ENCODE measurements around the gene S100A1.

Gene S100A1

DNA sequence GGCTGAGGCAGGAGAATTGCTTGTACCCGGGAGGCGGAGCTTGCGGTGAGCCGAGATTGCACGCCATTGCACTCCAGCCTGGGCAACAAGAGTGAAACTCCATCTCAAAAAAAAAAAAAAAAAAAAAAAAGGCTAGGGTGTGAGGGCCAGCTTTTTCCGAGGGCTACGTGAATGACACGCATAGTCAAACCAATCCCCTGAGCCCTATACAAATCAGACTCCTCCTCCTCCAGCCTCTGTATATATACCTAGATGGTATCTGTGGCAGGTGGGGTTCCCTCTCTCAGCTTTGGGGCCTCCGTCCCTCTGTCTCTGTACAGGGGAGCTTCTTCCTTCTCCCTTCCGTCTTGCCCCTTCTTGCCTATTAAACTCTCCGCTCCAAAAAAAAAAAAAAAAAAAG is 22.0 kb upstream of the S100A1 start:
- H2BK120ac ChIP-seq (ENCODE audit: low read depth, low read length), result no peak overlapping the region
- no peak overlapping the region for H4K91ac ChIP-seq (ENCODE audit: low read length)
- no peaks in the 10 kb centered on the region for H3K9me3 ChIP-seq (ENCODE audit: control insufficient read depth, low read length)
- no peaks in the 10 kb centered on the region for H3K27me3 ChIP-seq (ENCODE audit: control insufficient read depth in 1 of 2, insufficient read depth in 1 of 2, low read length in 2 of 2)
- no peak overlapping the region for H2AFZ ChIP-seq (ENCODE audit: low read depth, low read length)
- peaks cover 18% of the 10 kb centered on the region for H3K79me1 ChIP-seq (replicated peaks; ENCODE audit: low read length, poor library complexity, severe bottlenecking)
- no peak overlapping the region for H3K9ac ChIP-seq (ENCODE audit: low read length)
- H3K23ac ChIP-seq (ENCODE audit: low read length in 2 of 2), result no peak overlapping the region
- WGBS, result 100% methylated on average over 3 of the region's 11 CpGs
- H3K4me1 ChIP-seq (ENCODE audit: control insufficient read depth, insufficient read depth, low read depth, low read length), result peaks cover 42% of the 10 kb centered on the region
- H3K4me3 ChIP-seq (ENCODE audit: insufficient read depth in 1 of 2, low read depth in 1 of 2, low read length in 2 of 2), result no peak overlapping the region
- H3K18ac ChIP-seq (ENCODE audit: low read depth in 1 of 2, low read length in 2 of 2), result no peak overlapping the region
- peaks cover 41 to 66% of the 10 kb centered on the region in 2 experiments for H3K36me3 ChIP-seq (ENCODE audit: control insufficient read depth in 1 of 2, insufficient read depth in 2 of 2, low read depth in 1 of 2, low read length in 2 of 2)
- no peak overlapping the region for H2BK5ac ChIP-seq (ENCODE audit: low read depth, low read length, poor library complexity, severe bottlenecking)
- H3K14ac ChIP-seq (ENCODE audit: low read length in 2 of 2), result no peak overlapping the region
- H2BK12ac ChIP-seq (ENCODE audit: low read length in 2 of 2), result no peak overlapping the region
- H4K8ac ChIP-seq (ENCODE audit: low read length), result no peak overlapping the region
- no peak overlapping the region for H3K27ac ChIP-seq (ENCODE audit: low read length, poor library complexity, severe bottlenecking)
- no peak overlapping the region for H2AK5ac ChIP-seq (ENCODE audit: low read length, severe bottlenecking)
- H3K4ac ChIP-seq (ENCODE audit: low read depth in 1 of 2, low read length in 2 of 2), result no peak overlapping the region
- H2BK15ac ChIP-seq (ENCODE audit: low read depth, poor library complexity, severe bottlenecking), result no peak overlapping the region
- DNase-seq, result no peak
- H3K4me2 ChIP-seq (ENCODE audit: low read length, poor library complexity, severe bottlenecking), result no peak overlapping the region

DNA sequence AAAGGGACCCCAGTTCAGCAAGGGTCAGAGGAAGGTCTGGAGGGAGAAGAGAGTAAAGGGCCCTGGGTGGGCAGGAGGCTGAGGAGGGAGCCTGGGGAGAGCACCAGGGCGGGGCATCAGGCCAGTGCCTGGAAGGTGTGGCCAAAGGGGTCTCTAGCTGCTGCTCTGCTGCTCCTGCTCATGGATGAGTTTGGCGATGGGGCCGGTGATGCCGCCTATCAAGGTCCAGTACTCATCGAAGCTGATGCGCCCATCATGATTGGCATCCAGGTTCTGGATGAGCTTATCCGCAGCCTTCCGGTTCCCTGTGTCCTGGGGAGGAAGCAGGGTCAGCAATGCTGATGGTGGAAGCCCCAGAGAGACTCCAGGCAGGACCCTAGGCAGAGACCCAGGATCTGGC is 20.9 kb upstream of the S100A1 start:
- Histone ChIP-seq H3K4me3 (ENCODE audit: insufficient read depth in 1 of 2, low read depth in 1 of 2, low read length in 2 of 2) (peak overlapping the region in 1 of 2 experiments; percentile 78), H3K9me3 (ENCODE audit: control insufficient read depth, low read length) (no peaks in the 10 kb centered on the region), H3K4me2 (ENCODE audit: low read length, poor library complexity, severe bottlenecking) (peak overlapping the region; percentile 69), H3K18ac (ENCODE audit: low read depth in 1 of 2, low read length in 2 of 2) (no peak overlapping the region), H2AFZ (ENCODE audit: low read depth, low read length) (peak overlapping the region; percentile 20), H4K91ac (ENCODE audit: low read length) (no peak overlapping the region), H3K27ac (ENCODE audit: low read length, poor library complexity, severe bottlenecking) (peak overlapping the region; percentile 93), H3K23ac (ENCODE audit: low read length in 2 of 2) (peak overlapping the region in 1 of 2 experiments; percentile 42), H3K14ac (ENCODE audit: low read length in 2 of 2) (no peak overlapping the region), H2AK5ac (ENCODE audit: low read length, severe bottlenecking) (peak overlapping the region; percentile 10), H3K9ac (ENCODE audit: low read length) (peak overlapping the region; percentile 87), H3K4ac (ENCODE audit: low read depth in 1 of 2, low read length in 2 of 2) (peak overlapping the region in 1 of 2 experiments; percentile 14), H2BK15ac (ENCODE audit: low read depth, poor library complexity, severe bottlenecking) (no peak overlapping the region), H2BK120ac (ENCODE audit: low read depth, low read length) (no peak overlapping the region), H3K79me1 (replicated peaks; ENCODE audit: low read length, poor library complexity, severe bottlenecking) (peaks cover 18% of the 10 kb centered on the region), H3K4me1 (ENCODE audit: control insufficient read depth, insufficient read depth, low read depth, low read length) (peaks cover 42% of the 10 kb centered on the region), H3K27me3 (ENCODE audit: control insufficient read depth in 1 of 2, insufficient read depth in 1 of 2, low read length in 2 of 2) (no peaks in the 10 kb centered on the region), H3K36me3 (ENCODE audit: control insufficient read depth in 1 of 2, insufficient read depth in 2 of 2, low read depth in 1 of 2, low read length in 2 of 2) (peaks cover 39 to 60% of the 10 kb centered on the region in 2 experiments), H2BK12ac (ENCODE audit: low read length in 2 of 2) (peak overlapping the region in 1 of 2 experiments; percentile 60), H4K8ac (ENCODE audit: low read length) (no peak overlapping the region), H2BK5ac (ENCODE audit: low read depth, low read length, poor library complexity, severe bottlenecking) (no peak overlapping the region)
- WGBS, result 98% methylated on average over 8 of the region's 8 CpGs
- no peak for DNase-seq

DNA sequence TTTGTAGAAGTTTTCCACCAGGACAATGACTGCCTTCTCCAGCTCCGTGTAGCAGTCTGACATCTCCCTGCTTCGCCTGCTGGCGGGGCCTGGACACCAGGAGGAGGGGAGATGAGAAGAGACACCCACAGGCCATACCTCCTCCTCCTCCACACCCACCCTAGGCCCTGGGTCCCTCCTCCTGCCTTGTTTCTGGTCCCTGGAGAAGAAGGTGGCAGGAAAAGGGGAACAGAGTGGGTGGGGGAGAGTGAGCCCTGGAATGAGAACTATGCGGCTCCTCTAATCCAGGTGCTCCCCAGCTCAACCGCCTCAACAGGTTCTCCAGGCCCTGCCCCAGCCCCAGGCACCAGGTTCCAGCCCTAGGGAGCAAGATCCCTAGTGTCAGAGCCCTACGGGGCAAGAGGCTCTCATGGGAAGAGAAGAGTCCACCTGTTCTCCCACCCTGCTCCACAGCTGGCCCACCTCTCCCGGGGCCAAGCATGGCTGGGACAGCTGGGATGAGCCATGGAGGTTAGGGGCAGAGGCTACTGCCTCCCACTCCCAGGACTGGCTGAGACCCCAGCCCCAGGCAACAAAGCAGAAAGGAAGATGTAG is 20.0 kb upstream of the S100A1 start:
- Histone ChIP-seq H3K18ac (ENCODE audit: low read depth in 1 of 2, low read length in 2 of 2) (peak overlapping the region; percentile 67 to 93), H3K27me3 (ENCODE audit: control insufficient read depth in 1 of 2, insufficient read depth in 1 of 2, low read length in 2 of 2) (no peaks in the 10 kb centered on the region), H2AFZ (ENCODE audit: low read depth, low read length) (no peak overlapping the region), H3K4ac (ENCODE audit: low read depth in 1 of 2, low read length in 2 of 2) (peak overlapping the region; percentile 71 to 83), H2AK5ac (ENCODE audit: low read length, severe bottlenecking) (peak overlapping the region; percentile 95), H3K27ac (ENCODE audit: low read length, poor library complexity, severe bottlenecking) (peak overlapping the region; percentile 93), H3K4me1 (ENCODE audit: control insufficient read depth, insufficient read depth, low read depth, low read length) (peaks cover 42% of the 10 kb centered on the region), H3K23ac (ENCODE audit: low read length in 2 of 2) (no peak overlapping the region), H3K9ac (ENCODE audit: low read length) (peak overlapping the region; percentile 87), H2BK120ac (ENCODE audit: low read depth, low read length) (peak overlapping the region; percentile 86), H2BK5ac (ENCODE audit: low read depth, low read length, poor library complexity, severe bottlenecking) (peak overlapping the region; percentile 60), H3K4me2 (ENCODE audit: low read length, poor library complexity, severe bottlenecking) (peak overlapping the region; percentile 69), H3K9me3 (ENCODE audit: control insufficient read depth, low read length) (no peaks in the 10 kb centered on the region), H4K8ac (ENCODE audit: low read length) (peak overlapping the region; percentile 86), H2BK15ac (ENCODE audit: low read depth, poor library complexity, severe bottlenecking) (no peak overlapping the region), H2BK12ac (ENCODE audit: low read length in 2 of 2) (peak overlapping the region; percentile 14 to 88), H4K91ac (ENCODE audit: low read length) (peak overlapping the region; percentile 88), H3K36me3 (ENCODE audit: control insufficient read depth in 1 of 2, insufficient read depth in 2 of 2, low read depth in 1 of 2, low read length in 2 of 2) (peaks cover 36 to 57% of the 10 kb centered on the region in 2 experiments), H3K4me3 (ENCODE audit: insufficient read depth in 1 of 2, low read depth in 1 of 2, low read length in 2 of 2) (peak overlapping the region; percentile 53 to 78), H3K14ac (ENCODE audit: low read length in 2 of 2) (peak overlapping the region; percentile 37 to 49), H3K79me1 (replicated peaks; ENCODE audit: low read length, poor library complexity, severe bottlenecking) (peaks cover 18% of the 10 kb centered on the region)
- DNase-seq, result no peak
- 90% methylated on average over 4 of the region's 7 CpGs for WGBS

DNA sequence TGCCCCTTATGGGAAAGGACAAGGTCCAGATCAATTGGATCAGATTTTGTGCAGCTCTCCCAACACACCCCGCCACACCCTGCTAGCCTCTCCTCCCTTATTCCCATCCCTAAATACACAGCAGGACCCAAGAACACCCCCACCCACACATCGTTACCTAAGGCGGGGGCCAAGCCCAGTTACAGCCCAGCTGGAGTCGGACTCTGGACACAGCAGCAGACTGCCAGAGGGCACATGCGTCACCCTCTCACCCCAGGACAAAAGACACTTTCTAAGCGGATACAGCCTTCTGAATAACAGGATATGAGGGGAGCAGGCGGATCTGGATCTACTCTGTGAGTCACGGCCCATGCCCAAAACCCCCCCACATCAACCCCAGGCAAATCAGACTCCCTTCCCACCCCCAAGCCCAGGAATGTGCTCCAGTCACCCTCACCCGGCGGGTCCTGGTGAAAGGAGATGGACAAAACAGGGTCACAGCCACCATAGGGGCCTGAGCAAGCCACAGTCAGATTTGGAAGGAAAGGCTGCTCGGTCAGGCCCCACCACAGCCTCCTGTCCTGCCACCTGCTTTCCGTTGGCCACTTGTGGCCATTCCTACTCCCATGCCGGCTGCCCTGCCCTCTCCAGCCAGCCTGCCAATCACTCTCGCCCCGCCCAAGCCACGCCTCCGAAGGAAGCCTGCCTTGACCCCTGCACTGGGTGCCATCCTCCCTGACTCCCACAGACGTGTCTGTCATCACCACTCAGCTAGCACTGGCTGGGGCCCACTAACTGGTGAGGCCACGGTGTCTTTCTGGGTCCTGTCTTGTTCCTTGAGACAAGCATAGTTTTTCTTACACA is 19.3 kb upstream of the S100A1 start:
- Histone ChIP-seq H3K18ac (ENCODE audit: low read depth in 1 of 2, low read length in 2 of 2) (peak overlapping the region; percentile 67 to 93), H3K36me3 (ENCODE audit: control insufficient read depth in 1 of 2, insufficient read depth in 2 of 2, low read depth in 1 of 2, low read length in 2 of 2) (peaks cover 30 to 49% of the 10 kb centered on the region in 2 experiments), H2BK5ac (ENCODE audit: low read depth, low read length, poor library complexity, severe bottlenecking) (peak overlapping the region; percentile 60), H3K27me3 (ENCODE audit: control insufficient read depth in 1 of 2, insufficient read depth in 1 of 2, low read length in 2 of 2) (no peaks in the 10 kb centered on the region), H4K8ac (ENCODE audit: low read length) (peak overlapping the region; percentile 91), H2BK15ac (ENCODE audit: low read depth, poor library complexity, severe bottlenecking) (peak overlapping the region; percentile 64), H3K79me1 (replicated peaks; ENCODE audit: low read length, poor library complexity, severe bottlenecking) (peaks cover 14% of the 10 kb centered on the region), H3K14ac (ENCODE audit: low read length in 2 of 2) (peak overlapping the region; percentile 37 to 69), H3K9ac (ENCODE audit: low read length) (peak overlapping the region; percentile 87), H3K4me2 (ENCODE audit: low read length, poor library complexity, severe bottlenecking) (peak overlapping the region; percentile 69), H3K9me3 (ENCODE audit: control insufficient read depth, low read length) (no peaks in the 10 kb centered on the region), H2BK12ac (ENCODE audit: low read length in 2 of 2) (peak overlapping the region; percentile 28 to 88), H3K23ac (ENCODE audit: low read length in 2 of 2) (no peak overlapping the region), H2BK120ac (ENCODE audit: low read depth, low read length) (peak overlapping the region; percentile 86), H3K4ac (ENCODE audit: low read depth in 1 of 2, low read length in 2 of 2) (peak overlapping the region; percentile 71 to 83), H2AFZ (ENCODE audit: low read depth, low read length) (no peak overlapping the region), H3K27ac (ENCODE audit: low read length, poor library complexity, severe bottlenecking) (peak overlapping the region; percentile 93), H3K4me1 (ENCODE audit: control insufficient read depth, insufficient read depth, low read depth, low read length) (peaks cover 46% of the 10 kb centered on the region), H4K91ac (ENCODE audit: low read length) (peak overlapping the region; percentile 88), H2AK5ac (ENCODE audit: low read length, severe bottlenecking) (peak overlapping the region; percentile 95), H3K4me3 (ENCODE audit: insufficient read depth in 1 of 2, low read depth in 1 of 2, low read length in 2 of 2) (peak overlapping the region; percentile 53 to 78)
- WGBS, result 20% methylated on average over 18 of the region's 19 CpGs
- DNase-seq, result peak; percentile 94
